T follicular helper cell (primary cell): ENCODE results near the gene TMEM120B.
"Not testable (repeated sequence)": the region's sequence is repeated elsewhere in the genome, so short reads cannot be mapped to it uniquely, and the experiment has no call there.

Experiments used
- DNase-seq: peaks from one replicate; pipeline ENCODE4 v3.0.0-alpha.2; 2020; ENCODE audit warnings: low read depth
- total RNA-seq, 2 experiments: gene quantifications; one replicate each; lab custom pipeline; 2026; lab: John Stamatoyannopoulos, UW

The TMEM120B gene
- total RNA-seq, result 20.9 to 23.1 reads per million in 2 experiments

DNA sequence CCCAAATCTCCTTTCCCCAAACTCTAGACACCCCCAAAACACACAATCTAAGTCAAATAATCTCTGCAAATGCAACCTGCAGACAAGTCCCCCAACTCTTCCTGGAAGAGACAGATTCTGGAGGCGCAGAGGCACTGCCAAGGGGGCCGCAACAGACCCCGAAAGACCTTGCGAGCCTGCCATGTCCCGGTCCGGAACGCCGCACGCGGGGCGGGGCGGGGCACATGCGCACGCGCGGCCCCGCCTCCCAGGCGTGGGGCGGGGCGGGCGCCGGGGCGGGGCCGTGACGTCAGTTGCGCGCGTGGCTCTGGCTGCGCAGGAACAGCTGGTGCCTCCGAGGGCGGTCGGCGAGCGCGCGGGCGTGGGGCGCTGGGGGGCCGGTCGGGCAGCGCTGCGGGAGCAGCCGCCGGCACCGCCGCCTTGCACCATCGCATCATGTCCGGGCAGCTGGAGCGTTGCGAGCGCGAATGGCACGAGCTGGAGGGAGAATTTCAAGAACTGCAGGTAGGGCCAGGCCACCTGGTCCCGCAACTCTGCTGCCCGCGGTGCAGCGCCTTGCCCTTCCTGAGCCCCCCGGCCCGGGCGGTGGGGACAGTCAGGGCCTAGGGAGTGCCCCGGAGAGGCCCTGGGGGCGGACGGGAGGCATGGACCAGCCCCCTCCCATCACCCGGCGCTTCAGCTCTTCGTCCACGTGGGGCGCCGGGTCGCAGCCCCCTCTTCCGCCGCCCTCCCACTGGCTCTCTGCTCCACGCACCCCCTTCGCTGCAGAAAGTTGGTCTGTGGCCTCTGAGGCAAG lies at the start of gene TMEM120B:
TMEM120B (plus strand) TSS at position 292 of the 796 bp plus-strand sequence; CDS start at position 436, 144 bp downstream.
- DNase-seq, result peak; percentile 77

- DNase-seq, result no peak
These were observed 49.0 kb upstream of the TMEM120B start for GRCh38 chr12:121663610-121663929.

GRCh38 chr12:121666829-121667228 lies 45.7 kb upstream of the TMEM120B start:
- not testable (repeated sequence) for DNase-seq

DNA sequence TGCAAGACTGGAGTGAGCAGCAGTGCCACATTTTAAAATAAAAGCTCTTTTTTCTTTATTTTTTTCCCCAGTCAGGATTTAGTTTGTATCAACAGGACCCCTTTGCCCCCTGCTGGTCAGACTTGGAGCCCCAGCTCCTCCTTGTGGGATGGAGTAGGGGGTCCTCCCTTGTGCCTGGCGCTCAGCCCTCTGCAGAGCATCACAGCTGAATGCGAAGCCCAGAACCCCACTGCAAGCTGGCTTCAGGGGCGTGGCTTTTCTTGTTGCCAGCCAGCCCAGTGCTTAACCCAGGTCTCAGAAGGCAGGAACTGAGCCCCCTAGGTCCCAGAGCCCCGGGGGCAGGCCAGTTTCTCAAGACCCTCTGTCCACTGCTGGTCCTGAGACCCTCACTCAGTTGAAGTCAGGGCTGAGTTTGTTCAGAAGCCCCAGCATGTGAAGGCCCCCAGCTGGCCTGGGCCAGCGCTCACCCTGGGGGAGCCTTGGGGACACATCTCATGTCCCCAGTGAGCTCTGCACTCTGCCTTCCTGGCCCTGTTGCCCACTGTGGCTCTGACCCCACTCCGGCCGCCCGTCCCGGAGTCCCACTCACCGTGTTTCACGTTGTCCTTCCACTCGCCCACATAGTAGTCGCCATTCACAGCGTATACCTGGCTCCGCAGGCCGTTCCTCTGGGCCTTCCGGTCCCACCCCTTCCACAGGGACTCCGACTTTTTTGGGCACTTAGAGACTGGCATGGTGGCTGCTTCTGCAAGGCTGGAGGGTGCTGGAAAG lies 43.6 kb upstream of the TMEM120B start:
- DNase-seq, result peak; percentile 47

- no peak for DNase-seq
These were observed 43.0 kb upstream of the TMEM120B start, which contains the start of gene MORN3 for GRCh38 chr12:121669521-121669900. TSS of gene MORN3 (minus strand) at chr12:121669654. CDS start at chr12:121669483, 171 bp downstream.

GRCh38 chr12:121673013-121673511 lies 39.5 kb upstream of the TMEM120B start:
- DNase-seq, result no peak

GRCh38 chr12:121676190-121676589 lies 36.4 kb upstream of the TMEM120B start:
- no peak for DNase-seq

GRCh38 chr12:121678305-121678704 lies 34.2 kb upstream of the TMEM120B start:
- DNase-seq, result no peak

DNA sequence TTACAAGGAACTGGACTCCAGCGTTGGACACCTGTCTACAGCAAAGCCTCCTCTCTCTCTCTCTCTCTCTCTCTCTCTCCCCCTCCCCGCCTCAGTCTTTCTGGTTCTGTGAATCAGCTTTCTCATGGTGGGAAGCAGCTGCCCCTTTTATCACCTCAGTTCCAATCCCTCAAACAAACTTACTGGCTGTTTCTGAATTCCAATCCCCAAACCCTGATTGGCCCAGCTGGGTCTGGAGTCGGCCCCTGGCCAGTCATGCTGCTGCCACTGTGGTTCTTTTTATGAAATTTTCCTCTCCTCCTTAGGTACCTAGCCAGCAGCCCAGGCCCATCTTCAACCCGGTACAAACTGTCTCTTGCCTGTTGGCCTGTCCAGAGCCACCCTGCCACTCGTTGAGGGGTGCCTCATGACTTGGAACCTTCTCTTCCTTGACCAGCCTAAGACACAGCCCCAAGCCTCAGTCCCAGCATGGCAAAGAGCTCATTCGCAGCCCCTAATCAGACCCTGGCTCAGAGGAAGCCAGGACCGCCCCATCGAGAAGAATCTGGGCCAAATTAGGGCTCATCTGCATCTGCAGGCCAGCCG lies 33.7 kb upstream of the TMEM120B start:
- DNase-seq, result no peak

GRCh38 chr12:121679661-121680197 lies 32.8 kb upstream of the TMEM120B start:
- not testable (repeated sequence) for DNase-seq

DNA sequence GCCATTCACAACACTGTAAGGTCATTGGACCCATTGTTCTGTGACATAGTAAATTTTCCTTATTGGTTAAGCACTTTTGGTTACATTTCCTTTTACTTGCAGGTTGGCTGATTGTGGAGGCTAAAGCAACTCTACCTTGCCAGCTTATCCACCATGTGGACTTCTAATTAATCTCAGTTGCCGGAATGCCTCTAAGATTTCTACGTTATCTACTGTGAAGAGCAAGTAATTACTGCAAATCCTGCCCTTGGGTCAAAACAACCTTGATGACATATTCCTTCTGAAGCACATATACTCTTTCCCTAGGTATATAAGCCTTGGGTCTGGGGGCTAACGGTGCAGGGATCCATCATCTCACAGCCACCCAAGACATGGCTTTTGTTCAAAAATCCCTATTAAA lies 23.6 kb upstream of the TMEM120B start:
- DNase-seq, result no peak

DNA sequence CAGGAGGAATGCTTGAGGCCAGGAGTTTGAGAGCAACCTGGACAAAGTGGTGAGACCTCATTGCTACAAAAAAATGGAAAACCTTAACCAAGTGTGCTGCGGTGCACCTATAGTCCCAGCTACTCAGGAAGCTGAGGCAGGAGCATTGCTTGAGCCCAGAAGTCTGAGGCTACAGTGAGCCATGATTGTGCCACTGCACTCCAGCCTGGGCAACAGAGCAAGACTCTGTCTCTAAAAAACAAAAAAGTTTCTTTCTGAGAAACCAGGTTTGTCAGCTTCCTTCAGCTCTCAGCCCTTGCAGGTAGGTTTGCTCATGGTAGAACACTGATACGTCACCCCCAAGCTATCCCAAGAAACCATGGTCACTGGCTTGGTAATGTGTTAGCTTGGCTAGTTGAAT lies 23.1 kb upstream of the TMEM120B start:
- DNase-seq, result no peak

GRCh38 chr12:121692744-121693143 lies 19.8 kb upstream of the TMEM120B start:
- DNase-seq, result not testable (repeated sequence)

DNA sequence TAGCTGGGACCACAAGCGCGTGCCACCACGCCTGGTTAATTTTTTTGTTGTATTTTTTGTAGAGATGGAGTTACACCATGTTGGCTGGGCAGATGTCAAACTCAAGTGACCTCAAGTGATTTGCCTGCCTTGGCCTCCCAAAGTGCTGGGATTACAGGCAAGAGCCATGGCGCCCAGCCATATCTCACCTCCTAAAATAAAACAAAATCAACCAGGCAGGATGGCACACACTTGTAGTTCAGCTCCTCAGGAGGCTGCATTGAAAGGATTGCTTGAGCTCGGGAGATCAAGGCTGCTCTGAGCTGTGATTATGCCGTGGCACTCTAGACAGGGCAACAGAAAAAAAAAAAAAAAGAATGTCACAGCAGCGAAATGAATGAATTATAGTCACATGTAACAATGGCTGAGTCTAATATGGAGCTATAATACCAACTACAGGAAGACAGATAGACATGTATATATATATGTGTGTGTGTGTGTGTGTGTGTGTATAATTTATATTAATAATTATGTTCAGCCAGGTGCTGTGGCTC lies 19.3 kb upstream of the TMEM120B start:
- no peak for DNase-seq

GRCh38 chr12:121697093-121697698 lies 15.4 kb upstream of the TMEM120B start:
- no peak for DNase-seq

- not testable (repeated sequence) for DNase-seq
These were observed 14.7 kb upstream of the TMEM120B start for GRCh38 chr12:121697861-121698260.

DNA sequence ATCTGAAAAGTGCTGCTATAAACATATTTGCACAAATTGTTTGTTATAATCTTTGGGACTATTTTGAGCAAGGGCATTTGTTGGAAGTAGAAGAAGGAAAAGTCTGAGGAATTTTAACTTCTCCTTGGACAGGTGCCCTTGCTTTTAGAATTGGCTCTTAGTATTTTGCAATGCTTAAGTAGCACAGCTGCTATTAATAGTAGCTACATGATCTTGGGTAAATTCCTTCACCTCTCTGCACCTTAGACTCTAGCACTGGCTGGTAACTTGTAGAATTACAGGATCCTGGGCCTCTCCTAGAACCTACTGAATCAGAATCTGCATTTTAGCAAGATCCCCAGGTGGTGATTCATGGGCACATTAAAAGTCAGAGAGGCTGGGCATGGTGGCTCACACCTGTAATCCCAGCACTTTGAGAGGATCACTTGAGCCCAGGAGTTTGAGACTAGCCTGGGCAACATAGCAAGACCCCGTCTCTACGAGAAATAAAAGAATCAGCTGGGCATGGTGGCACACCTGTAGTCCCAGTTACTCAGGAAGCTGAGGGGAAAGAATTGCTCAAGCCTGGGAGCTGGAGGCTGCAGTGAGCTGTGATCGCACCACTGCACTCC lies 10.8 kb upstream of the TMEM120B start:
- no peak for DNase-seq

- DNase-seq, result no peak
These were observed 9.6 kb upstream of the TMEM120B start for GRCh38 chr12:121702944-121703343.

GRCh38 chr12:121705514-121705913 lies 7.0 kb upstream of the TMEM120B start:
- DNase-seq, result no peak

DNA sequence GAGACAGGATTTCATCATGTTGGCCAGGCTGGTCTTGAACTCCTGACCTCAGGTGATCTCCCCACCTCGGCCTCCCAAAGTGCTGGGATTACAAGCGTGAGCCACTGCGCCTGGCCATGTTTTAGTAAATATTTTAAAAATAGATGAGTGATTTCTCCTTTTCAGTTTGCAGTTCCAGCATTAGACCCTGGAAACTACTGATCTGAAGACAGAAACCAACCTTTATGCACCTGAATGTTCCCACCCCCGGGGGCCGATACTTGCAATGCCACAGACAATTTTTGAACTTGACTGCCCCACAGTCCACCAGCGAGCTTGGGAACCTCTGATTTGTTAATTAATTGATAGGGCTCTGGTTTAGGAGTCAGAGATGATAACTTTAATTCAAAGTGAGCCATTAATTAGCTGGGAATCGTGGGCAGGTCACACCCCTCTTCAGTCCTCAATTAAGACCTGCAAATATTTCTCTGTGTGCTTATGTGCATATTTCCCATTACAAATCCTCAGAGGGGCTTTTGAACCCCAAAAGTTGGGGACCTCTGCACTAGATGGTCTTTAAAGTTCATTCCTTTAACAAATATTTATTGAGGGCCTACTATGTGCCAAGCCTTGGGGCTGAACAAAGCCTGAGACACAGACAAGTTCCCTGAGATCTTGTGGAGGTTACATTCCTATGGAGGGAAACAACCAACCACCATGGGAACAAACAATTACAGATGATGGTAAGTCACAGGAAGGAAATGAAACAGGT lies 4.1 kb upstream of the TMEM120B start:
- DNase-seq, result no peak
